Fibroblast of skin of abdomen (primary cell): ENCODE data around the gene OR2B2. TPM values are rescaled to one million over a fixed set of nuclear protein-coding genes. Genes with fewer than 3 reads are reported as not detected.
"Not testable (repeated sequence)": the region's sequence is repeated elsewhere in the genome, so short reads cannot be mapped to it uniquely, and the experiment has no call there.

Experiments
- DNase-seq: peaks from one replicate; pipeline ENCODE4 v3.0.0-alpha.2; 2013
- polyA plus RNA-seq, 2 experiments: library from polyadenylated mRNA; unstranded; fragments of 120-200 nt; gene quantifications; one replicate each; pipeline ENCODE4 v1.2.1, GENCODE V29; 2013; ENCODE audit not compliant: insufficient read length in 2 of 2

Gene OR2B2
- polyA plus RNA-seq (2013, experiment 1 of 2; ENCODE audit: insufficient read length), result not detected
- not detected for polyA plus RNA-seq (2013, experiment 2 of 2; ENCODE audit: insufficient read length)

DNA sequence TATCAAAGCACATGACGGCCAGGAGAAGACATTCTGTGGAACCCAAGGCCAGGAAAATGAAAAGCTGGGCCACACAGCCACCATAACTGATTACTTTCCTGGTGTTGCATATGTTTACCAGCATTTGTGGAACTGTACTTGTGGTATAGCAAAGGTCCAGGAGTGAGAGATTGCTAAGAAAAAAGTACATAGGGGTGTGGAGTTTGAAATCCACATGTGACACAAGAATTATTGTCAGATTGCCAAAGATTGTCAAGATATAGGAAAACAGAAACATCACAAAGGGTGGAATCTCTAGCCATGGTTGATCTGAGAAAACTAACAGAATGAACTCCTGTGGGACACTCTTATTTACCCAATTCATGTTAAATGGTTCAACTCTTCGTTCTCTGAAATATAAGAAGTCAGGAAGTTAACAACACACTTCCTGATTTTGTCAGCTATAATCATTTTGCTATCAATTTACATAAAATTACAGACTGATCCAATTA lies at the start of gene OR2B2:
TSS of gene OR2B2 (minus strand) at position 441 of the 491 bp plus-strand sequence. CDS start at position 364, 77 bp downstream.
- no peak for DNase-seq

DNA sequence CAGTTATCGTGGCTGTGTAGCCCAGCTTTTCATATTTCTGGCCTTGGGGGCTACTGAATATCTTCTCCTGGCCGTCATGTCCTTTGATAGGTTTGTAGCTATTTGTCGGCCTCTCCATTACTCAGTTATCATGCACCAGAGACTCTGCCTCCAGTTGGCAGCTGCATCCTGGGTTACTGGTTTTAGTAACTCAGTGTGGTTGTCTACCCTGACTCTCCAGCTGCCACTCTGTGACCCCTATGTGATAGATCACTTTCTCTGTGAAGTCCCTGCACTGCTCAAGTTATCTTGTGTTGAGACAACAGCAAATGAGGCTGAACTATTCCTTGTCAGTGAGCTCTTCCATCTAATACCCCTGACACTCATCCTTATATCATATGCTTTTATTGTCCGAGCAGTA lies 45.3 kb upstream of the OR2B2 start:
- DNase-seq, result no peak

DNA sequence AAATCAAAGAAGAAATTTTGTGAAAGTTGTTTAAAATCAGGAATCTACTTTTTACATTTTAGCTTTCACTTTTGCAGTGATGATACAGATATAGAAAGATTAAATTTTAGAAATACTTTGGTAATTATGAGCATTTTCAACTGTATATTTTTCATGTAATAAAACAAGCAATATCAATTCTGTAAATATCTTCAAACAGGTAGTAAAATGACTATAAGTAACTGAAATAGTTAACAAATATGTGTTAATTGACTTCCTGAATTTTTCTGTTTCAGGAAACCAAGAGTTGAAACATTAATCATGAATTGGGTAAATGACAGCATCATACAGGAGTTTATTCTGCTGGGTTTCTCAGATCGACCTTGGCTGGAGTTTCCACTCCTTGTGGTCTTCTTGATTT lies 44.7 kb upstream of the OR2B2 start, which contains the start of gene OR2B6:
TSS of gene OR2B6 (plus strand) at position 301 of the 400 bp plus-strand sequence. CDS start at position 301, 0 bp downstream.
- DNase-seq, result no peak

- no peak for DNase-seq
These were observed 38.8 kb upstream of the OR2B2 start for GRCh38 chr6:27951040-27951439.

- DNase-seq, result no peak
These were observed 36.0 kb upstream of the OR2B2 start for GRCh38 chr6:27948237-27948636.

DNA sequence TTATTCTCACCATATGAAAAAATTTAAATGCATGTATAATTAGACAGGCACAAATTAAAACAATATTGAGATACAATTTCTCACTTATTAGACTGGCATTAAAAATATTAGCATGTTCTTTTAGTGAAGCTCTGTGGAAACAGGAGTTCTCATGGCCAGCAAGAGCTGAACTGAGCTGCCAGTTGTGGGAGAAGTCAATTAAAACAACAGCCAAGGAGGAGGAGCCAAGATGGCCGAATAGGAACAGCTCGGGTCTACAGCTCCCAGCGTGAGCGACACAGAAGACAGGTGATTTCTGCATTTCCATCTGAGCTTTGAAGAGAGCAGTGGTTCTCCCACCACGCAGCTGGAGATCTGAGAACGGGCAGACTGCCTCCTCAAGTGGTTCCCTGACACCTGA lies 30.9 kb upstream of the OR2B2 start:
- not testable (repeated sequence) for DNase-seq

DNA sequence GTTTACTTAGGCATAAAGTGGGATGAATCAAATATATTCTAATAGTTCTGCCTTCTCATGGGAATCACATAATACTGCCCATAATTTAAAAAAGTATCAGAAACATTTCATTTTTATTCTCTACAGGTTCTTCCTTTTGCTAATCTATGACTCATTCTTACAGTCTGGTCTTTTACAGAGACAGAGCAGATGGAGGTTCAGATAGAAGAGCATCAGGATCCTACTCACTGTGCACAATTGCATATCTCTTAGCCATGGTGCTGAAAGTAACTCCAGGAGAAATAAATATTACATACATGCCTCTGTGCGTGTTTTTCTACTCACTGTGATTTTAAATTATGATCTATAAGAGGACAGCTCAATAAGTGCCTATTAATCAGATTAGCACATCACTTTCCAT lies 28.6 kb upstream of the OR2B2 start:
- DNase-seq, result no peak

- no peak for DNase-seq
These were observed 19.0 kb upstream of the OR2B2 start for GRCh38 chr6:27931209-27931608.

- DNase-seq, result not testable (repeated sequence)
These were observed 17.7 kb upstream of the OR2B2 start for GRCh38 chr6:27929930-27930329.

DNA sequence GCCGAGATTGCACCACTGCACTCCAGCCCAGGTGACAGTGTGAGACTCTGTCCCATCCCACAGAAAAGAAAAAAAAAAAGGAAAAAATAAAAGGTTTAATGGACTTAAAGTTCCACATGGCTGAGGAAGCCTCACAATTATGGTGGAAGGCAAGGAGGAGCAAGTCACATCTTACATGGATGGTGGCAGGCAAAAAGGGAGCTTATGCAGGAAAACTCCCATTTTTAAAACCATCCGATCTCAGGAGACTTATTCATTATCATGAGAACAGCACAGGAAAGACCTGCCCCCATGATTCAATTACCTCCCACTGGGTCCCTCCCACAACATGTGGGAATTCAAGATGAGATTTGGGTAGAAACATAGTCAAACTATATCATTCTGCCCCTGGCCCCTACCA lies 15.8 kb upstream of the OR2B2 start:
- DNase-seq, result not testable (repeated sequence)

GRCh38 chr6:27924179-27924578 lies 12.0 kb upstream of the OR2B2 start:
- no peak for DNase-seq

- no peak for DNase-seq
These were observed 10.8 kb upstream of the OR2B2 start for GRCh38 chr6:27922949-27923348.

DNA sequence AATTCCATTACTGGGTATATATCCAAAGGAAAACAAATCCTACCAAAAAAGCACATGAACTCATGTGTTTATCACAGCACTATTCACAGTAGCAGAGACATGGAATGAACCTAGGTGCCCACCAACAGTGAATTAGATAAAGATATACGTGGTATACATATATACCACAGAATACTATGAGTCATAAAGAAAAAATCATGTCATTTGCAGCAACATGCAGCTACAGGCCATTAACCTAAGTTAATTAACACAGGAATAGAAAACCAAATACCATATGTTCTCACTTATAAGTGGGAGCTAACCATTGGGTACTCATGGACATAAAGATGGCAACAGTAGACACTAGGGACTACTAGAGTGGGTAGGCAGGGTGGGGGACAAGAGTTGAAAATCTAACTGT lies 4.2 kb downstream of the OR2B2 start:
- no peak for DNase-seq

DNA sequence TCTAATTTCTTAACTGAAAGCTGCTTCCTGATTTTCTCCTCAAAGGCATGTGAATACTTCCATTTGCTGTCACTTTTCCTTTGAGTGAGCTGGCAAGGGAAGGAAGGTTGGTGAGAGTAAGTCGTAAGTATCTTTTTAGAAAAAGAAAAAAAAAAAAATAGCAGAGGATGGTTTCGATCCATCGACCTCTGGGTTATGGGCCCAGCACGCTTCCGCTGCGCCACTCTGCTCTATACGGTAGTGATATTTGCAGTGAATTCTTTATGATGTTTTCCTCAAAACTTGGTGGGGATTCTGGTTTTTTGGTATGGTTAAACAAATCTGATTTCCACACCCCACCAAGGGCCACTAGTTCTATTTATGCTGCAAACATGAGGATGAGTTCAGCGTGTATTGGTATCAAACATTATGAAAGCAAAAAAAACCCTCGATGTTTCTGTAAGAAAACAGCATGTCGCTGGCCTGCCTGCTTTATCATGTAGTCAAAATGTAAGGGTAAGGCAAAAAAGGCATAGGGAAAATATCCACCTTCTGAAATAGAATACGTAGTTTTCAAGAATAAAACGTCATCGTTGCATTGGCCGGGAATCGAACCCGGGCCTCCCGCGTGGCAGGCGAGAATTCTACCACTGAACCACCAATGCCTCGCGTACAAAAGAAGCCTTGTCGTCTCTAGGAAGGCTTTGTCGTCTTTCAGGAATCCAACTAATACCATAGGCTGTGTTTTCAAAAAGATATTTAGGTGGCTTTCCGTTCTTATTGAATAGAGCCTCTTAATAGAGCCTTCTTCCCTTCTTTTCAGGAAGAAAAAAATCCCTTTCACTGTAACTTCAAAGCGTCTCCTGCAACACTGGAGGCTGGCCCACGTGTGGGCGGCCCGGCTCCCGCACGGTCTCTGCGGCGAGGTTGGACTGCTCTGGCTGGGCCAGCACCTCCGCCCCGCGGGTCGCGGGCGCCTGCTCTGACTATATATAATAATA lies 9.6 kb downstream of the OR2B2 start:
- peak; percentile 80 for DNase-seq

- no peak for DNase-seq
These were observed 10.4 kb downstream of the OR2B2 start for GRCh38 chr6:27901801-27902200.

GRCh38 chr6:27900197-27900596 lies 12.0 kb downstream of the OR2B2 start:
- DNase-seq, result not testable (repeated sequence)

DNA sequence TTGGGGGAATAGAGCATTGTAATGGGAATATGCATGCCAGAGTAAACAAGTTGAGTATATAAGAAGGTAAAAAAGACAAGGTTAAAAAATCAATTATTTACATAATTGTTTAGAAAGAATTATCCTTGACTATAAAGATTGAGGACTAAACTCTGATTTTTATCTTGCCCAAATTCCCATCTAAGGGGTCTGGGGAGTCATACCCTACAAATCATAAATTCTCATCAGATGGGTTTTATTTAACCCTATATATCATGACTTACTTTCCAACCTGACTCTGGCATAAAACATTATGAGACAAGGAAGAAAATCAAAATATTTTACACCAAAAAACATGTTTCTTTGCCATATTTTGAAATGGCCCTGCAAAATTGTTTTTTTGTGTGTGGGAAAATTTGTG lies 12.7 kb downstream of the OR2B2 start:
- DNase-seq, result no peak

- no peak for DNase-seq
These were observed 14.5 kb downstream of the OR2B2 start for GRCh38 chr6:27897580-27898206.

- DNase-seq, result no peak
These were observed 15.8 kb downstream of the OR2B2 start for GRCh38 chr6:27896398-27896796.

DNA sequence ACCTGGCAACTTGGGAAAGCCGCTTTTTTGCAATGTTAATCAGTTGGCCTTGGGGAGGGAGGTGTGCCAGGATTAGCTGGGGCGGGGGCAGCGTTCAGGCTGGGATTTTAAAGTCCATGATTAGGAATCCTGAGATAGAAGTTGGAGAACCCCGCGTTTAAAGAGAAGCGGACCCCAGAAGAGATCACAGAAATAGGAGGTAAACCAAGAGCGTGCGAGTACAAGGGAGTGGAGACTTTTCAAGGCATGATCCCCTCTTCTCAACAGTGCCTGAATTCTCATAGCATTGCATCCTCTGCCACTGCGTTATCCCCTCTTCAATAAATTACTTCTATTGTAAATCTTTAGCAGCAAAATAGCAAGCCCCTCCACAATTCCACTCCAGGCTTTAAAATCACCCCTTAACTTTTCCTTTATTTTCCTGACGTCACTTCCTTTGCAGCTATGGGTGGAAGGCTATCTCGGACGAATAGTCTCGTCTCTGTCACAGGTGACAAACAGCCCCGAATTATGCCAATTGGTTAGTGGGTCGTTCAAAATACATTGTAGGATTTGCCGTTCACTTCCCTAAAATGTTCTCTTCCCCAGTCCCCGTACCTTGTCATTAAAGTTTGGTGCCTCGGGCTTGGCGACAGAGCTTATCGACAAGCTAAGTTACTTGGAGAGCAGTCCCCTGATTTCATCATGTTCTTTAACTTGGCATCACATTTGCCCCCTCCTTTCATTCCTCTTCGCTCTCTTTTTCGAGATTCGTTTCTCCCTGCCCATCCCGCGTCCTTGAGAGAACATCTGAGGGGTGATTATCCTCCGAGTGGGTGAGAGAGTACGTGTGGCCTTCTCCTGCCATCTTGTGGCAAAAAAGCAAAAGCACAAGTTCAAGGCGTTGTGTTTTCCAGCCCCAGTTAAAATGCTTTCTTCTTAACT lies 17.1 kb downstream of the OR2B2 start:
- peak; percentile 82 for DNase-seq

DNA sequence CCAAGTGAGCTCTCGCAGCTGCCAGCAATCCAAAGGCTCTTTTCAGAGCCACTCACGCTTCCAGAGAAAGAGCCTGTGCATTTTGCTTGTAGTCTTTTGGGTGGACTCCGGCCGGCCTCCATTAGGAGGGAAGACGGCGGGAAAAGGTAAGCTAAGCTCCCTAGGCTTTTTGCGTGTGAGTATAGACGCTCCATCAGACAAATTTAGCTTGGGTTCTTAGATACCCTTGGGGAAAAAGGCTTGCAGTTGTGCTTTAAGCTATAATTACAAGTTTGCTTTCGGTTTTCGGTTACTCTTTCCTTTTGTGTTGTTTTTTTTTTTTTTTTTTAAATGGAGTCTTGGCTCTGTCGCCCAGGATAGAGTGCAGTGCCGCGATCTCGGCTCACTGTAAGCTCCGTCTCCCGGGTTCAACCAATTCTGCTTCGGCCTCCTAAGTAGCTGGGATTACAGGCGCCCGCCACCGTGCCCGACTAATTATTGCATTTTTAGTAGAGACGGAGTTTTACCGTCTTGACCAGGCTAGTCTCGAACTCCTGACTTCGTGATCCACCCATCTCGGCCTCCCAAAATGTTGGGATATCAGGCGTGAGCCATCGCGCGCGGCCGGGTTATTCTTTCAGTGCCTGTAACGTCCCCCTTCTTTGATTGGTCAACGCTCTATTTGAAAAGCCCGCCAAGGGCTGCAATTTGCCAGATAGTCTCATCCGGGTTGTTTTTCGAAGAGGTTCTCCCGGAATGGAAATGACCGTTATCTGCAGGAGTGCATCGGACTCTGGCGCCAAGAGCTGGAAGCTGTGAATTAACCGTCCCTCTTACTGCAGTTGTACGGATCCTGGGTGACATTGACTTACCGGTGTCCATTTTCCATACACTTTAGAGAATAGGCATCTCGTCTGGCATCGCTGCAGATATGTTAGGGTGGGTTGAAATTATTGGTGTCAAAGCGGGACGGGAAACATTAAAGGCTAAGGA lies 18.1 kb downstream of the OR2B2 start:
- DNase-seq, result peak; percentile 97
